HG02943 (cell line): Measurements from ENCODE around the gene NDUFS5.
"Not testable (repeated sequence)": the region's sequence is repeated elsewhere in the genome, so short reads cannot be mapped to it uniquely, and the experiment has no call there.

ENCODE experiments used
- ATAC-seq: cut with Tn5 transposase; IDR thresholded peaks from one replicate; pipeline ENCODE4 v1.9.1; 2021; ENCODE audit warnings: mild to moderate bottlenecking, low read depth, moderate library complexity; ENCODE audit not compliant: unreplicated experiment

NDUFS5 gene

DNA sequence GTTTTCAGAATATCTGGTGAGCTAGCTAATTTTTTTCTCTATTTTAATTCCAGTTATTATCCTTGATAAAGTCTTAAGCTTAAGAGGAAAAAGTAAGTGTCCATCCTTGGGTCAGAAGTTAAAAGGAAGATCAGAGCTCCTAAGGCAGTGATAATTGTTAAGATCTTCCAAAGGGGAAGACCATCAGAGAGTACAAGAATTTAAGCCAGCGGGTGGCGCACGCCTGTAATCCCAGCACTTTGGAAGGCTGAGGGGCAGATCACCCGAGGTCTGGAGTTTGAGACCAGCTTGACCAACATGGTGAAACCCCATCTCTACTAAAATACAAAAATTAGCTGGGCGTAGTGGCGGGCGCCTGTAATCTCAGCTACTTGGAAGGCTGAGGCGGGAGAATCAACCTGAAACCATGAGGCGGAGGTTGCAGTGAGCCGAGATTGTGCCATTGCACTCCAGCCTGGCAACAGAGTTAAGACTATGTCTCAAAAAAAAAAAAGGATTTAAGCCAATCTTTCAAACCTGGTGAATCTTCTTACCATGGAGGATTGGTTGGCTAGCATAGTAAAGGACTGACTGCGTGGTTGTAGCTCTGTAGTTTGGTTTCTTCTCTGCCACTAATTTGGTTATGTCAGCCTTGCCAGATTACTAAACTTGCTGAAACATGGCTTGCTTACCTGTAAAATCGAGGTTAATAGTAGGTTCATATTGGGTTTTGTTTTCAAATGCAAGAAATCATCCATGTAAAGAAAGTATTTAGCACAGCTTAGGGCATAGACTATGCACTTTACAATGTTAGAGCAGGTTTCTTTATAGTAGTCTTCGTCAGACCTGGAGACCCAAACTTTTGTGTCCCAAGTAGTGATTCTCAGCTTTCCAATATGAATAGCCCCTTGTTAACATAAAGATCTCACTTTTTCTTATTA, 19.2 kb upstream of the NDUFS5 start:
- ATAC-seq, result no peak

DNA sequence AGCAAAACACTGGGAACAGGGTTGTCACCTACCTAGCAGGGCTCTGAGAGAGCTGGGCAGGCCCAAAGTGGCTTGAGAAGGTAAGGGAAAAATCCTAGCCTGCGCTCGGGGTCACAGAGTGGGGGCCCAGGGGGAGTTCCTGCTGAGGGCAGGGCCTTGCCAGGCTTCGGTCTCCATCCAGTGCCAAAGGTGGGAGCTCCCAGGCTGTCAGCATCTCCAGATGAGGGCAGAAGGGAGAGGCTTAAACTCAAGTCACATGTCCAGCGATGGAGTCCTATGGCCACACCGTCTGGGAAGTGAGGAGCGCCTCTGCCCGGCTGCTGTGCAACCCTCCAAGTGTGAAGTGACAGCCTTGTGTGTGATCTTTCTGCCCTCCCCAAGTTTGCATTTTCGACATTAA, 11.2 kb upstream of the NDUFS5 start:
- ATAC-seq, result not testable (repeated sequence)

DNA sequence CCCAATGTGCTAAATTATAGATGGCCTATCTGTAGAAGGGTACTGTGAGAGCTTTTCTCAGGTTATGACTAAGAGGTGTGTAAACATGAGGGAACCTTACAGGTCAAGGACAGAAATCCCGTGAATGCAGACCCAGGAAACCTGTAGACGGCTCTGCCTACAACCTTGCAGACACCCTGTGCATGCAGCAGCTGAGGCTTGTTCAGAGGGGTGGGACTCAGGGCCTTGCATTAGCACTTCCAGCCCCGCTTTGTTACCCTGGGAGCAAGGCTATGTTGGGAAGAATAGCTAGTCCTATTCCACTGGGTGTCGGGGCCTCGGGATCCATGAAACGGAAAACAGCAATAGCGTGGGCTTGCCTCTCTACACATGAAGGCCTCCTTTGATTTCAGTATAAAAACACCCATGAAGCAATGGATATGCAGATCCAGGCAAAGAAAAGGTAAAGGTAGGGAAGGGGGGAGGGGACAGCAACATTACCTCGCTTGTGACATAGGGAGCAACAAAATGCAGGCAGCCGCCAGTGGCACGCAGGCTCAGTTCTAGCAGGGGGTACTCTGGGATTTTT, 9.5 kb upstream of the NDUFS5 start:
- no peak for ATAC-seq

DNA sequence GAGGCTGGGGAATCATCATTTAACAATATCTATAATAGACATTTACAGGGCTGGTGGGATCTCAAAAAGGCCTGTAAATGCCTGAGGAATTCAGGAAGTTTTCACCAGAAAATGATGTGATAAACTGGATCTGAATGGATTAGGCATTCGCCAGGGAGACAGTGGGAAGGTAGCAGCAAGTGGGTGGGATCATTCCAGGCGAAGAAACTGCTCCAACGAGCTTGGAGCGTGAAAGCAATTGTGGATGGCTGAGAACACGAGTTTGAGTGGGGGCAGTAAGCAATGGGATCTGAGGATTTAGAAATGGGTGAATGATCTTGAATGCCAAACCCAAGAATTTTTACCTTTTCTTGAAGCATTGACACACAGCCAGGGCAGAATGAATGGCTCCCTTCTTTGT, 8.9 kb upstream of the NDUFS5 start:
- no peak for ATAC-seq

DNA sequence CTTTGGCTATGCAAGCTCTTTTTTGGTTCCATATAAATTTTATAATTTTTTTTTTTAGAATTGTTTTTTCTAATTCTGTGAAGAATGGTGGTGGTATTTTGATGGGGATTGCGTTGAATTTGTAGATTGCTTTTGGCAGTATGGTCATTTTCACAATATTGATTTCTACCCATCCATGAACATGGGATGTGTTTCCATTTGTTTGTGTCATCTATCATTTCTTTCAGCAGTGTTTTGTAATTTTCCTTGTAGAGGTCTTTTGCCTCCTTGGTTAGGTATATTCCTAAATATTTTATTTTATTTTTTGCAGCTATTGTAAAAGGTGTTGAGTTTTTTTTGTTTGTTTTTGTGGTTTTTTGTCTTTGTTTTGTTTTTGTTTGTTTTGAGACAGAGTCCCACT, 5.7 kb upstream of the NDUFS5 start:
- not testable (repeated sequence) for ATAC-seq

DNA sequence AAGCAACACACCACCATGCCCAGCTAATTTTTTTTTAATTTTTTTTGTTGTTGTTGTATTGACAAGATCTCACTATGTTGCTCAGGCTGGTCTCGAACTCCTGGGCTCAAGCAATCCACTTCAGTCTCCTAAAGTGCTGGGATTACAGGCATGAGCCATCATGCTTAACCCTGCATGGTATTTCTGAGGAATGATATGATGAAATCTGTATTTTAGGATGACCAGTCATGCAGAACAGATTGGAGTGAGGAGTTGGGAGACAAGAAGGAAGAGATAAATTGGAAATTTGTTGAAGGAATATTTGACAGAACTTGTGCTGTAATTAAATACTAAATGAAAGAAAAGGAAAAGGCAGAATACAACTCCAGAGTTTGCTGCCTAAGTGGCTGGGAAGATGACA, 4.7 kb upstream of the NDUFS5 start:
- no peak for ATAC-seq

DNA sequence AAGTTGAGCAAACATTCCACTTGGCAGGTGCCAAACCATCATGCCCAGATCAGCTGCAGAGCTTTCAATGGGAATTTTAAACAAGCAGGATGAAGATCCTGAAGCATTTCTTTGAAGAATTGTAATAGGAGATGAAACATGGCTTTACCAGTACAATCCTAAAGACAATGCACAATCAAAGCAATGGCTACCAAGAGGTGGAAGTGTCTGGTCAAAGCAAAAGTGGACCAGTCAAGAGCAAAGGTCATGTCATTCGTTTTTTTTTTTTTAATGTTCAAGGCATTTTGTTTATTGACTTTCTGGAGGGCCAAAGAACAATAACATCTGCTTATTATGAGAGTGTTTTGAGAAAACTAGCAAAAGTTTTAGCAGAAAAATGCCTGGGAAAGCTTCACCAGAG, 3.0 kb upstream of the NDUFS5 start:
- ATAC-seq, result no peak

DNA sequence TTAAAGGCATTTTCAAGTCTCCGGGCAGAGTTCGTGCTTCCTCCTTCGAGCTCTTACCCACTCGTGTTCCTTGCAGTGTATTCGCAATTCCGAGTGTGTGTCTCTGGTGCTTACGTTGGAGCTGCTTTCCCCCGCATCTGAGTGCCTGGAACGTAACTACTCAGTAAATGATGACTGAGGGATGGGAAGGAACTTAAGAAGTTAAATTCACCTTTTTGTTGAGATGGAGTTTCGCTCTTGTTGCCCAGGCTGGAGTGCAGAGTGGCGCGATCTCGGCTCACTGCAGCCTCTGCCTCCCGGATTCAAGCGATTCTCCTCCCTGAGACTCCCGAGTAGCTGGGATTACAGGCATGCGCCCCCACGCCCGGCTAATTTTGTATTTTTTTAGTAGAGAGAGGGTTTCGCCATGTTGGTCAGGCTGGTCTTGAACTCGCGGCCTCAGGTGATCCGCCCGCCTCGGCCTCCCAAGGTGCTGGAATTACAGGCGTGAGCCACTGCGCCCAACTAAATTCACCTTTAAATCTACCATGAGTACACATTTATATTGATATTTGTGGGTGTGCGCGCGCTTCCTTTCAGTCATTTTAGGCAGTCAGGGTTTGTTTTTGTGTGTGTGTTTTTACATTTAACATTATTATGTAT, 837 bp downstream of the NDUFS5 start:
- ATAC-seq, result no peak

DNA sequence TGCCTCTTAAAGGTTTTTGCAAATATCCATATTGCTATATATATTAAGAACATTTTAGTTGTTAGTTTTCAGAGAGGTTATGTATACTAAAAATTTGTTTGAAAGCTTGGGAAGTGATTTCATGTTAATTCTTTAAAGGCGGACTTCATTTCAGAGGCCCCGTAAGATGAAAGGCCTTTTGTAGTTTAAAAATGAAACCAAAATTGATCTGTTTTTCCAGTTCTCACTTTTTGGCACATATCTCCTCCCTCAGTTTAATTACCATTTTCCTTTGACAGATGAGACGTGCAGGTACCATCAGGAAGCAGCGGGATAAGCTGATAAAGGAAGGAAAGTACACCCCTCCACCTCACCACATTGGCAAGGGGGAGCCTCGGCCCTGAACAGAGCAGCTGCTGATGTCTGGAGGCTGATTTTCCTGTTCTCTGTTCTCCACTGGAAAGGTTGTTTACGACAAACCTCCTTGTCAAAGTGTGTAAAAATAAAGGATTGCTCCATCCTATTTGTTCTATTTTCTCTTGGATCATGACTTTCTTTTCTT, 8.0 kb downstream of the NDUFS5 start:
- no peak for ATAC-seq

DNA sequence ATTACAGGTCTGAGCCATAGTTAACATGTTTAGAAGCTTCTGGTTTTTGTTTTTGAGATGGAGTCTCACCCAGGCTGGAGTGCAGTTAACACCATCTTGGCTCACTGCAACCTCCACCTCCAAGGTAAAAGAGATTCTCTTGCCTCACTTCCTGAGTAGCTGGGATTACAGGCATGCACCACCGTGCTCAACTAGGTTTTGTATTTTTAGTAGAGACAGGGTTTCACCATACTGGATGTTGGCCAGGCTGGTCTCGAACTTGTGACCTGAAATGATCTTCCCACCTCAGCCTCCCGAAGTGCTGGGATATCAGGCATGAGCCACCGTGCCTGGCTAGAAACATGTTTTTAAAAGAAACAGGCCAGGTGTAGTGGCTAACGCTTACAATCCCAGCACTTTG, 10.5 kb downstream of the NDUFS5 start:
- no peak for ATAC-seq

DNA sequence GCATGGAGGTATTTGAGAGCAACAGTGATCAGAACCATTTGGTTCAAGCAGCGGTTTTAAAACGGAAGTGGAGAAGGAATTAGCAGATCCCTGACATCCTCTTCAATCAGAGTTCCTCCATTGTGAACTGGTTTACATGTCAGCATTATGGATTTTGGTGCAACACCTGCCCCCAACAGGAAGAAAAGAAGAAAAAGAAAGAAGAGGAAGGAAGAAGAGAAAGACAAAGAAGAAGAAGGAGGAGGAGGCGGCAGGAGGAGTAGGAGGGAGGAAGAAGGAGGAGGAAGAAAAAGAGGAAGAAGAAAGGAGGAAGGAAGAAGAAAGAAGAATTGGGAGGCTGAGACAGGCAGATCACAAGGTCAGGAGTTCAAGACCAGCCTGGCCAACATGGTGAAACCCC, 17.4 kb downstream of the NDUFS5 start:
- ATAC-seq, result no peak

DNA sequence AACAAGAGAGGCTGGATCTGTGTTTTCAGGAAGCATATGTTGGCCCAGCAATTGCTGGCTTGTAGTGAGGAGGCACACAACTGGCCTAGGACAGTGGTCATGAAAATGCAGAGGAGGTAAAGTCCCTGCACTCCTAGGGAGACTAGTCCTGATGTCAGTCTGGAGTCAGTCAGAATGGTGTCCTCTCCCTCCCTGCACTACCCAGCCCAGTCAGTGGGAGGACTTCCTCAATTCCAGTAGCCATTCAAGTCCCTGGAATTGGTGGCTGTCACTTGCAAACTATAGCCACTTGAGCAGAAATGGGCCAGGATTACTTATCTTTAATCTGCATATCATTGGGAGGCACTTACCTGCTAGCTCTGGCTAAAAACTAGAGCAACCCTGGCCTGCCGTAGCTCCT, 18.6 kb downstream of the NDUFS5 start:
- ATAC-seq, result no peak

DNA sequence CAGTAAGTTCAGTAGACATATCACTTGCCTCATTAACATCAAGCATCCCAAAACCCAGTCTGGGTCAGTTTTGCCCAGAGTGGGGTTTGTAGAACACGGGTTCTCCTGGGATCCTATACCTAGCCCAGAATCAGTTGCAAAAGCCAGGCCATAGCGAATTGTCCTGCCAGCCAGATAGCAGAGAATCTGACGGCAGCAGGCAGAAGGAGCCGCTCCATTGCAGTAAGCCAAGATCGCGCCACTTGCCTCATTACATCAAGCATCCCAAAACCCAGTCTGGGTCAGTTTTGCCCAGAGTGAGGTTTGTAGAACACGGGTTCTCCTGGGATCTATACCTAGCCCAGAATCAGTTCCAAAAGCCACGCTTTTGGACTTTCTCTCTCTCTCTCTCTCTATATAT, 19.1 kb downstream of the NDUFS5 start:
- no peak for ATAC-seq

DNA sequence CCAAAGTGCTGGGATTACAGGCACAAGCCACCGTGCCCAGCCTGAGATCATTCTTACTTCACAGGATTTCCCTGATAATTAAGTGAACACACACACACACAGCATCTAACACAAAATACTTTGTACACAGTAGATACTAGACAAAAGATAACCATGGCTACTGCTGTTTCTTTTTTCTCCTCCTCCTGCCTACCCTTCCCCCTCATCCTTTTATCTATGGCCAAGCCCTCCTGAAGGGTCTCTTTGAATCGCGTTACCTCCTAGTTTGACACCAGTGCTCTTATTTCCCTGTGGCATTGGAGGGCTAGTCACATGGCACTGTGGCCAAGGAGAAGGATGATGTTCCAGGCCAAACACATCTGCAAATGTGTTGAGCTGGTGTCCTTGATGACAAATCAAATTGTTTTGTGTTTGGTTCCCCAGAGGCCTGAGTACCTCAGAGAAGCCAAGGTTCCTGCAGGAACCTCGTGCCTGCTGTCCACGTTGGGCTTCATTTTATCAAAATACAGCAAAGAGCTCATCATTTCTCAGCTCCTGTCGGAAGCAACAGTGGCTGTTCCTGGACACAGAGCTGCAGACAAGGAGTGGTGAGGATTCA, 20.6 kb downstream of the NDUFS5 start:
- ATAC-seq, result no peak

DNA sequence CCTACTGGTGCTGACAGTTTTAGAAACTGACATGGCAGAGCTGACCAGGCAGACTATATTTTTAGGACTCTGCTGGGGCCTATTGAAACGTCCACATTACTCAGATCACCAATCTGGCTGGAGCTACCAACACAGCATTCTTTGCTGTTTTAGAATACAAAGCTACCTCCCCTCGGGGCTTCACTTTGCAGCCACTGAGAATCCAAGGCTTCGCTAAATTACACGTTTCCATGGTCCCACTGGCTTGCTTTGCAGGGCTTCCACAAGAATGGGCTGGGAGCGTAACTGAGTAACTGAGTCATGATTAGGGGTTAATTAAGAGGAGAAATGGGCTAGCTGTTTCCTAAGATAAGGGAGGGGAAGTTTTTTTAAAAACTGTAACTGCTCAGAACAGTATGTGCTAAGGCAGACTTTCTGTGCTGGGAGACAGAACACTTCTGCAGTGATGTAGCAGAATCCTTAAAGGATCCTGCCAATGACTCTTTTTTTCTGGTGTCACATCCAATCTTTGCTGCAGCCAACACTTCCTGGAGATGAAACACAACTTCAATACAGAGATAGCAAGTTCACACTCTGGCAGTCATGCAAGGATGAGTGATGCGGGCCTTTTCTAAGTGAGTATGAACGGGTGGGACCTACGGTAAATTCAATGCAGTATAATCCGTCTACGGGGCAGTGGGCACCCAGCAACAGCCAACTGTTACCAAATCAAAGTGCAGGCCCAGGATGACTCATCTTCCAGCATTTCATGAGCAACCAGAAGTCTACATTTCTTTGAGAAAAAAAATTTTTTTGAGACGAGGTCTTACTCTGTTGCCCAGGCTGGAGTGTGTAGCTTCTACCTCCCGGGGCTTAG, 21.5 kb downstream of the NDUFS5 start:
- no peak for ATAC-seq

DNA sequence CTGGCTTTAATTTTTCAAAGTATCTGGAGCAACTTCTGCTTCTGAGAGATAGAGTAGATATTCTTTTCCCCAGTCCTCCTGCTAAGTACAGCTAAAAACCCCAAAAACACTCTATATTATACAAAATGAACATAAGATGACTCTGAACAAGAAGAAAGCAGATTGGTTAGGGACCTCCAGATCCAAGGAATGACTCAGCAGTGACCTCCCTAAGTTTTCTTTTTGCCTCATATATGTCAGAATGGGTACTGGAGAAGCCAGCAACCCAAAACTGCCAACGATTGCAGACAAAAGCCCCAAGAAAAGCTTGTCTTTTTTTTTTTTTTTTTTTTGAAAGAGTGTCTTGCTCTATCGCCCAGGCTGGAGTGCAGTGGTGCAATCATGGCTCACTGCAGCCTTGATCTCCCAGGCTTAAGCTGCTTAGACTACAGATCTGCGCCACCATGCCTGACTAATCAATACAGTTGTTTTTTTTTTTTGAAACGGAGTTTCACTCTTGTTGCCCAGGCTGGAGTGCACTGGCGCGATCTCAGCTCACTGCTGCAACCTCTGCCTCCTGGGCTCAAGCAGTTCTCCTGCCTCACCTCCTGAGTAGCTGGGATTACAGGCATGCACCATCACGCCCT, 22.7 kb downstream of the NDUFS5 start:
- ATAC-seq, result no peak

DNA sequence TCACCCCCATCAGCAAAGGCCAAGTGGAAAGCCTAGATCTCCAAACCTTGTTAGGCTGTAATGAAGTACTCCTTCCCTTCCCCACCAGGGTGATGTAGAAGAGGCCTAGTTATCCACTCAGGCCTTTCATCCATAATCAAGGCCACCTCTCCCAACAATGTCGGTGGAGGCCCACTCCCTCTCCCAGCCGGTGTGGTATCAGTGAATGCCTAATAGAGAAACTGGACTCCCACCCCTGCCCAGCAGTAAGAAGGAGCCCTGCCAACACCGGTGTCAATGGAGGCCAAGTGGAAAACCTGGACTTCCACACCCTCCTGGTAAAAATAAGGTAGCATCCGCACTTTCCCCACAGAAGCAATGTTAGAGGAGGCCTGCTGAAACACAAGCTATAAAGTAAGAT, 23.9 kb downstream of the NDUFS5 start:
- no peak for ATAC-seq

DNA sequence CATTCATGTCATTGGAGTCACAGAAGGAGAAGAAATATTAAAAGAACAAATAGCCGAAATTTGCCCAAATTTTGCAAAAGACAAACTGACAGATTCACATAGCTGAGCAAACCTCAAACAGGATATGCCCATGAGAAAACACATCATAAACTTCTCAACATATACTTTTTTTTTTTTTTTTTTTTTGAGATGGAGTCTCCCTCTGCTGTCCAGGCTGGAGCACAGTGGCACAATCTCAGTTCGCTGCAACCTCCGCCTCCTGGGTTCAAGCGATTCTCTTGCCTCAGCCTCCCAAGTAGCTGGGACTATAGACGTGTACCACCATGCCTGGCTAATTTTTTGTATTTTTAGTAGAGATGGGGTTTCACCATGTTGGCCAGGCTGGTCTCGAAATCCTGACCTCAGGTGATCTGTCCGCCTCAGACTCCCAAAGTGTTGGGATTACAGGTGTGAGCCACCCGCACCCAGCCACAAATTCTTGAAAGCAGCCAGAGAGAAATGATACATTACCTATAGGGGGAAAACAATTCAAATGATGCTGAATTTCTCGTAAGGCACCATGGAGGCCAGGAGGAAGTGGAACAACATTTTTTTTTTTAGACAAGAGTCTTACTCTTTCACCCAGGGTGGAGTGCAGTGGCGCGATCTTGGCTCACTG, 25.2 kb downstream of the NDUFS5 start:
- not testable (repeated sequence) for ATAC-seq

DNA sequence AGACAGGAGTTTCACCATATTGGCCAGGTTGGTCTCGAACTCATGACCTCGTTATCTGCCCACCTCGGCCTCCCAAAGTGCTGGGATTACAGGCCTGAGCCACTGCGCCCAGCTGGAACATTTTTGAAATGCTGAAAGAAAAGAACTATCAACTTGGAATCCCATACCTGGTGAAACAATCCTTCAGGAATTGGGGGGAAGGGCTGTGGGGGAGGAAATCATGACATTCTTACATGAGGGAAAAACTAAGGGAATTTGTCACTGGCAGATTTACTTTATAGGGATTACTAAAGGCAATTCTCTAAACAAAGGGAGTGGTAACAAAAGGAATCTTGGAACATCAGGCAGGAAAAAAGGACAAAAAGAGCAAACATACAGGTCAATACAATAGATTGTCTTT, 25.8 kb downstream of the NDUFS5 start:
- ATAC-seq, result no peak
